Type B pancreatic cell (in vitro differentiated cells): Measurements from ENCODE around the gene AGAP9. TPM values are rescaled to one million over a fixed set of nuclear protein-coding genes. Genes with fewer than 3 reads are reported as not detected.
"Not testable (repeated sequence)": the region's sequence is repeated elsewhere in the genome, so short reads cannot be mapped to it uniquely, and the experiment has no call there.

Source experiments
- DNase-seq: peaks from one replicate; pipeline ENCODE4 v3.0.0; 2021; ENCODE audit warnings: mixed read lengths; ENCODE audit not compliant: unreplicated experiment; ENCODE audit errors: extremely low spot score
- H3K27ac Mint-ChIP-seq: 2 replicates; pipeline ENCODE4 v1.8.0; 2021; ENCODE audit warnings: mild to moderate bottlenecking, mixed read lengths
- H3K27me3 Mint-ChIP-seq: 2 replicates; pipeline ENCODE4 v1.8.0; 2021; ENCODE audit warnings: mixed read lengths
- H3K36me3 Mint-ChIP-seq: 2 replicates; pipeline ENCODE4 v1.8.0; 2021; ENCODE audit warnings: mixed read lengths
- H3K4me1 Mint-ChIP-seq: one replicate; pipeline ENCODE4 v1.8.0; 2021; ENCODE audit warnings: mixed read lengths; ENCODE audit not compliant: unreplicated experiment
- H3K4me3 Mint-ChIP-seq: 2 replicates; pipeline ENCODE4 v1.8.0; 2021; ENCODE audit warnings: mild to moderate bottlenecking, mixed read lengths
- H3K9me3 Mint-ChIP-seq: 2 replicates; pipeline ENCODE4 v1.8.0; 2021; ENCODE audit warnings: mixed read lengths
- total RNA-seq: library from RNA; stranded (reverse); gene quantifications from 2 replicates; pipeline ENCODE4 v1.2.1, GENCODE V29; 2021; ENCODE audit warnings: low replicate concordance

Gene AGAP9
- total RNA-seq, 1 donor from 2014 or later: 14.2 TPM

DNA sequence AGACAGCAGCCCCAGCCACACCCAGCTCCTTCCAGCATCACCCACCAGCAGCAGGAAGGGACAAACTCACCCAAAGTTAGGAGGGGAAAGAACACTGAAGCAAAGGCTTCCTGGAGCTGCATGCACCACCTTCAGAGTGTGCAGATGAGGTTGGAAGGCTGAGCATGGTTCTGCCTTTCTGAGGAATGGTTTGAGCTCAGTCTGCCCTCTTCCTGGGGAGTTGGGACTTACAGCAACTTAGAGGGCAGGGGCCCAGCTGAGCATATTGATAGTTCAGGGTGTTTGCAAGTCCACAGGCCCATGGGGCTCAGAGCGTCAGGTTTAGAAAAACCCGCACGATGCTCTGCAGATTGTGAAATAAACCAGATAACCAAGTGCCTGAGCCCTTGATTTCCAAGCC is 43.3 kb downstream of the AGAP9 start:
- not testable (repeated sequence) for DNase-seq, H3K4me3 Mint-ChIP-seq, H3K27ac Mint-ChIP-seq, H3K9me3 Mint-ChIP-seq, H3K27me3 Mint-ChIP-seq, H3K36me3 Mint-ChIP-seq, H3K4me1 Mint-ChIP-seq

DNA sequence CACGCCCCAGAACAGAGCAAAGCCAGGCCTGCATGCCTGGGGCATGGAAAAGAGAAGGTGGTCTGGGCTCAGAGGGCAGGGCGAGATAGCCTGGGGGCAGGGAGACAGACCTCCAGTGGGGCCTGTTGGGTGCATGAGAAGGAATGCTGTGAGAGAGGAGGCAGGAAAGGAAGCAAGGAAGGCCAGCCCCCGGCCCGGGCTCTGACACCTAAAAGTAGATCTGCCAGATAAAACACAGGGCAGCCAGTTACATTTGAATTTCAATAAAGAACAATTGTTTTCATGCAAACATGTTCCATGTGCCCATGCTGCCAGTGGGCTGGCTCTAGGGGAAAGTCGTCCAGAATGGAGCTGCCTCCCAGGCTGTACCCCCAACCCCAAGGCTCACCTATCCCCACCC is 45.3 kb downstream of the AGAP9 start:
- DNase-seq, H3K27me3 Mint-ChIP-seq, H3K9me3 Mint-ChIP-seq, H3K4me3 Mint-ChIP-seq, H3K27ac Mint-ChIP-seq, H3K4me1 Mint-ChIP-seq, H3K36me3 Mint-ChIP-seq: not testable (repeated sequence)

DNA sequence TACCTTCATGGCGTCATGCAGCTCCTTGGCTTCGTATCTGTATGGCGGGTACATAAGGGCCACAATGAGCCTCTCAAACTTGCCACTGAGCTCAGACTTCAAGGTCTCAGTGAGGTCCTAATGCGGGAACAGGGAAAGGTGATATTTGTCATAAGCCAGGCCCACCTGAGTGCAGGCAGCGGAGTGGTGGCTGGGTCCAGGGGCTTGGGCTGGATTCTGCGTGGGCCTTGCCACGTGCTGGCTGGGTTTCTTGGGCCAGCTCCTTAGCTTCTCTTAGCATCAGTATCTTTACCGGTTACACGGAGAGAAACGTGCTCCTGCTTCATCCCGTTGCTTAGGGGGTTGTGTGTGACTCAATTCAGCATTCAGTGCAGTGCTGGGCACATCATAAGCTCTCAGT is 46.4 kb downstream of the AGAP9 start:
- not testable (repeated sequence) for H3K4me3 Mint-ChIP-seq, H3K36me3 Mint-ChIP-seq, H3K27me3 Mint-ChIP-seq, H3K27ac Mint-ChIP-seq, DNase-seq, H3K9me3 Mint-ChIP-seq, H3K4me1 Mint-ChIP-seq

DNA sequence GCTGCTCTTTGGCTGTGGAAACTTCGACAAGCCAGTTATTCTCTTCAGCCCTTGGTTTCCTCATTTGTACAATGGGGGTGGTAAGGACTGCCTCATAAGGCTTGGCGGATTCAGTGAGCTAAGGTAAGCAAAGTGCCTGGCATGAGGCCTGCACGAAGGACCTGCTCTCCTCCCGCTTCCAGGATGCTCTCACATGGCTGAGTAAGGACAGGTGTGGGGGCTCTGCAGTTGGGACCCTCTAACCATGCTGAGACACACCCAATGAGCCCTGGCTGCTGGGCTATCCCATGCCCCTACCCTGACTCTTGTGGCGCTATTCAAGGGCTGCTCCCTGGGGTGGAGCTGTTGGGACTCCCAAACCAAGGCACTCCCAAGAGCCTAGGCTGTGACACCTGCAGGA is 48.3 kb downstream of the AGAP9 start:
- H3K9me3 Mint-ChIP-seq, H3K27me3 Mint-ChIP-seq, H3K36me3 Mint-ChIP-seq, DNase-seq, H3K27ac Mint-ChIP-seq, H3K4me1 Mint-ChIP-seq, H3K4me3 Mint-ChIP-seq: not testable (repeated sequence)

DNA sequence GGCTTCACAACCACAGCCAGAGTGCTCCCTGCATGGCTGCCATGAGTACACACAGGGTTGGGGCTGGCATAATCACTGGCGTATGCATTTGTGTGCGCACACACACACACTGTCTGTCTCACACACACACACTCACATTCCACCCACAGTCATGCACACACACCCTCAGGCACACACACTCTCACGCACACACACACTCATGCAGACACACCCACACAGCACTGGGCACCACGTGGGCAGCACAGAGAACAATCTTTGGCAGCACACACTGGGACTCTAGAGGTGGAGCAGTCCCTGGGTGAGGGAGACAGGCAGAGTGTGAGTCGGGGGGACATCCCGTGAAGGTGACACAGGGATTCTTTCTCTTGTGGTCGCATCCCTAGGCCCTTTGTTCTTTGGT is 49.9 kb downstream of the AGAP9 start:
- H3K9me3 Mint-ChIP-seq, H3K27me3 Mint-ChIP-seq, H3K4me1 Mint-ChIP-seq, DNase-seq, H3K27ac Mint-ChIP-seq, H3K36me3 Mint-ChIP-seq, H3K4me3 Mint-ChIP-seq: not testable (repeated sequence)

DNA sequence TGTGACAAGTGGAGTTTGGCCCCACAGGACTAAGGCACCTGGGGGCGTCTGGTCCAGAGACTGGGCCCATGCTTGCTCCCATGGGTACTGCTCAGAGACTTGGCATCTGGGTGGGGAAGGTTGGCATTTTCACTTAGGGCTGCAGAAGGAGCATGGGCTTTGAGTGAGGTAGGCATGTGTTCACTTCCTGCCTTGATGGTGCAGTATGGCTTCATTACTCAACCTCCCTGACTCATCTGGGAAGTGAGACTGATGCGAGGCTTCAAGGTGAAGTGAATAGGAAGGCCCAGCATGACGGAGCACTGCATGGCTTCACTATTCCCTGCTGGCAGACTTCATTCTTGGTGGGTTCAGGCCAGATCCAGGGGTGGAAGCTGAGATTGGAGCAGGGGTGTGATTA is 50.8 kb downstream of the AGAP9 start:
- not testable (repeated sequence) for H3K4me3 Mint-ChIP-seq, DNase-seq, H3K36me3 Mint-ChIP-seq, H3K27ac Mint-ChIP-seq, H3K4me1 Mint-ChIP-seq, H3K9me3 Mint-ChIP-seq, H3K27me3 Mint-ChIP-seq

DNA sequence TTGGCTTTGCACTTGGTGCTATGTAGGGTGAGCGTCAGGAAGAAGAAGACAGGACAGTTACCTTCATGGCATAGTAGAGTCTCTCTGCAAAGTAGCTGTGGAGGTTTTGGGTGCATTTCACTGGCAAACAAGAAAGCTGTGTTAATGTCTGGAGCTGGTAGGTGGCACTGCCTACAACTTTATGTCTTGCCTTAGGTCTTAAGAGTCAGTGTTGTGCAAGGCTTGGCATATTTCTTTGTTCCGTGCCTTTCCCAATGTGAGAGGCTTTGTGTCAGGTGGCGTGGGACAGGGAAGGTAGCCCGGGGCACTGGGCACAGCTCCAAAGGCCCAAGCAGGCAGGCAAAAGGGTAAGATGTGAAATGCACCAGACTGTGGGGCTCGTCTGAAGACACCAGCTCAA is 51.4 kb downstream of the AGAP9 start:
- H3K27ac Mint-ChIP-seq, H3K4me1 Mint-ChIP-seq, H3K9me3 Mint-ChIP-seq, H3K36me3 Mint-ChIP-seq, H3K4me3 Mint-ChIP-seq, H3K27me3 Mint-ChIP-seq, DNase-seq: not testable (repeated sequence)

DNA sequence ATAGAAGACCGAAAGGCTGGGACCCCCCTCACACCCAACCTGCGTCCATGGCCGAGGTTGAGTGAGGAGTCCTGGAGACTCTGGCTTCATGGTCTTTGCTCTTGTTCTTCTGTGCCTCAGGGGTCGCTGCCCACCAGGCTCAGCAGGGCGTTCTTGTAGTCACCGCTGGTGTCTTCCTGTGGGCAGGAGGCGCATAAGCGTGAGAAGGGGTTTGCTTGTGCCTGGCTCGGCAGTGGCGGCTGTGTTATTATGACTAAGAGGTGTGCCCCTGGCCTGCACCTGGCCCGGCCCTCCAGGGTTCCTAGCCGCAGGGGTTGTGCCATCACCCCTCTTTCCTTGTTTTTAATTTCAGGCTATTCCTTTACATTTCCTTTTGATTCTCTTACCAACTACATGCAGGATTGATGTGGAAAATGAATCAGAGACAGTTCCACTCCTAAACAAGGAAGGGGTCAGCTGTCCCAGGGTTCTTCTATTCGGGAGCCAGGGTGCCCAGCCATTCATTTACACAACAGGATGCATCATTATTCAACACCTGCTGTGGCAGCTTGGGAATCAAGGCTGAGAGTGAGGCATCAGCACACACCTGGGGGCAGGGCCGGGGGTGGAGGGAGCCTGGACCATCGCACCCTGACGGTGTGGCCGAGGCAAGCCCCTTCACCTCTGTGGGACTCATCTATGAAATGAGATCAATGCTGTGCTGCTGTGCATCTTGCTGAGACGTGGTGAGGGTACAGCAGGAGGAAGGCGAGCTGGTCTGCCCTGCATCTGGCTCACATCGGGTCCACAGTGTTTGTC is 54.5 kb downstream of the AGAP9 start:
- not testable (repeated sequence) for H3K27me3 Mint-ChIP-seq, H3K4me1 Mint-ChIP-seq, H3K9me3 Mint-ChIP-seq, DNase-seq, H3K4me3 Mint-ChIP-seq, H3K27ac Mint-ChIP-seq, H3K36me3 Mint-ChIP-seq

DNA sequence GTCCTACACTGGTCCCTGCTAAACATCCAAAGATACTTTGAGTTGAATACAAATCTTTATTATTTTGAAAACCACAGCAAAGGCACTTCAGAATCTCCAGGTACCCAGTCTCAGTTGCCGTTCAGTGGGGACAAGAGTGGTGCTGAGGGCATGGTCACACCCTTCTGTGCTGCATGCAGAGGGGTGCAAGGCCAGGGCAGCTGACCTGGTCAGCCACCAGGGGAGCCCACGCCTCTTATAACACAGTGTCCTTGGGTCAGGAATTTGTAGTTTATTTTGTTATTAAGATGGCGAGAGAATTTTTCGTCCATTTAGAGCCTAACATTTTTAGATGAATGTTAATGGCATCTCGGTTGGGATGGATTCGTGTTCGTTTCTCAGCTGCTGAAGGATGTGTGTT is 55.5 kb downstream of the AGAP9 start:
- not testable (repeated sequence) for H3K9me3 Mint-ChIP-seq, H3K4me1 Mint-ChIP-seq, H3K27me3 Mint-ChIP-seq, H3K36me3 Mint-ChIP-seq, DNase-seq, H3K4me3 Mint-ChIP-seq, H3K27ac Mint-ChIP-seq

DNA sequence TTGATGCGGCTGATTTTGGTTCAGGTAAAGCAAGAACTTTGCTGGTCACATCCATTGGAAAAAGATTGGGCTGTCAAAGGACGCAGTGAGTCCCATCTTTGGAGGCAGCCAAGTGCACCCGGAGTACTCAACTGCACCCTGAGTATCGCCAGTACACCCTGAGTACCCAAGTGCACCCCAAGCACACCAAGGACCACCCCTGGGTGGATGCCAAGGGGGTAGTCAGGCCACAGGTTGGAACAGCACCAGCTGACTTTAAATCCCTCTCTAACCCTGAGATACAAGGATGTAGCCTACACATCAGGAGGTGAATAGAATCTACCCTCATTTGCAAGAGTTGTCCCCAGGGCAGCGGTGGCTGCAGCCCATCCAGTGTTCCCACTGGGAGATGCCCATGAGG is 56.0 kb downstream of the AGAP9 start:
- not testable (repeated sequence) for H3K36me3 Mint-ChIP-seq, H3K9me3 Mint-ChIP-seq, H3K27ac Mint-ChIP-seq, H3K27me3 Mint-ChIP-seq, H3K4me3 Mint-ChIP-seq, H3K4me1 Mint-ChIP-seq, DNase-seq

DNA sequence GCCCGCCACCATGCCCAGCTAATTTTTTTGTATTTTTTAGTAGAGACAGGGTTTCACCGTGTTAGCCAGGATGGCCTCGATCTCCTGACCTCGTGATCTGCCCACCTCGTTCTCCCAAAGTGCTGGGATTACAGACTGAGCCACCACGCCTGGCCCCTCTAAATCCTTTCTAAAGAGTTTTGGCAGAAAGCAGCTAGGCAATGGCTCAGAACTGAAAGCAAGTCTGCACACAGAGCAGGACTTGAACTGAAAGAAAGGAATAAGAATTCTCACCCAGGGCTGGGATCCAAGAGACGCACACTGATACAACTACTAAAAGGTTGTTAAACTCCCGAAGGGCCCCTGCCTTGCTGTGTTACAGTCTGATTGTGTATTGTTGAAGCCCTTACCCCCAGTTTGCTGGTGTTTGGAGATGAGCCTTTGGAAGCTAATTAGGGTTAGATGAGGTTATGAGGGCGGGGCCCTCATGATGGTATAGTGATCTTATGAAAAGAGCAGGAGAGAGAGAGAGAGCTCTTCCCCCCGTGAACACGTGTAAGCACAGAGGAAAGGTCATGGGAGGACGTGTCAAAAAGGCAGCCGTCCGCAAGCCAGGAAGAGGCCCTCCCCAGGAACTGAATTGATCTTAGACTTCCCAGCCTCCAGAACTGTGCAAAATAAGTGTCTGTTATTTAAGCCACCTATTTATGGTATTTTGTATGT is 58.1 kb downstream of the AGAP9 start:
- not testable (repeated sequence) for DNase-seq, H3K4me3 Mint-ChIP-seq, H3K4me1 Mint-ChIP-seq, H3K36me3 Mint-ChIP-seq, H3K9me3 Mint-ChIP-seq, H3K27ac Mint-ChIP-seq, H3K27me3 Mint-ChIP-seq

DNA sequence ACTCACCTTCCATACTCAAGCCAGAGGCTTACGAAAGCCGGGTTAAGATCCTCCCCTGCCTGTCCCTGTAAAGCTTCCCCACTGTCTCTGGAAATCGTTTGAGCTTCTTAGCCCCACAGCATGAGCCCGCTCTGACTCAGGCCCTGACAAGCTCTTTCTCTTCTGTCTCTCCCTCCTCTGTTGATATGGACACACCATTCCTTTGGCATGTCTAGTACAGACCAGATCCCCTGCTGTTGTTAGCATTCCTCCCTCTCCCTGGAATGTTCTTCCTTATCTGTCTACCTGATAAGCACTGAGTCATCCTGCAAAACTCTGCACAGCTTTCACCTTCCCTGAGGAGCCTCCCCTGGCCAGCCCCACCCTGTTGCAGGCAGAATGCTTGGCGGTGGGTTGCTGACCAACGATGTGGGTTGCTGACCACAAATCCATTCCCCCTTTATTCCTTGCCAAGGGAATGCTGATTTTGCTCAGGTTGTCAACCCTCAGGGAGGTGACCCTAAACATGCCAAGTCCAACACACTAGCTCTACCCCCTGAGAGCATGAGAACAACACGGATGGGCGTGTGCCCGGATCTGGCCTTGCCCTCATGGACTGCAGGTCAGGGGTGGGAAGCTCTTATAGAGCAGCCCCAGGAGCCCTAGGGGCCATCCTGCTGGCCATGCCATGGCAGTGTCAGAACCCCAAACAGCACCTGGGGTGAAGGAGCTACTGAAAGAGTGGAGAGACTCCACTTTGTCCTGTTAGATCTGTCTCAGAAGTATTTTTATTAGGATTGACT is 60.7 kb downstream of the AGAP9 start:
- not testable (repeated sequence) for H3K27me3 Mint-ChIP-seq, H3K36me3 Mint-ChIP-seq, H3K4me1 Mint-ChIP-seq, H3K4me3 Mint-ChIP-seq, DNase-seq, H3K27ac Mint-ChIP-seq, H3K9me3 Mint-ChIP-seq
